K562 (cell line): ENCODE measurements around the gene SAMD8. TPM values are rescaled to one million over a fixed set of nuclear protein-coding genes. Genes with fewer than 3 reads are reported as not detected.

ENCODE experiments used
- CEBPG ChIP-seq, 3 experiments: fragments of 200-800 bp in 1 of 3; sonication (Bioruptor generic) in 1 of 3; sonication (generic) in 1 of 3; formaldehyde crosslinking in 1 of 3; IDR thresholded peaks in 2 of 3; conservative IDR thresholded peaks in 1 of 3; 2 replicates each; pipeline versions ENCODE4 v1.6.1 to v1.8.0; 2016 to 2022; ENCODE audit warnings: missing compliant biosample characterization in 2 of 3, missing genetic modification characterization in 2 of 3, mild to moderate bottlenecking in 1 of 3, missing genetic modification reagents in 1 of 3
- CHD4 ChIP-seq: fragments of 200-600 bp; sonication (generic); IDR thresholded peaks from 3 replicates; pipeline ENCODE4 v1.6.1; 2012; ENCODE audit warnings: low read depth, mild to moderate bottlenecking, mixed read lengths, low read length, inconsistent platforms; ENCODE audit not compliant: insufficient read depth, insufficient replicate concordance, poor library complexity, severe bottlenecking
- JUNB ChIP-seq: fragments of 450-650 bp; formaldehyde crosslinking; conservative IDR thresholded peaks from 2 replicates; pipeline ENCODE4 v1.4.0; 2020; ENCODE audit warnings: mild to moderate bottlenecking
- MEF2D ChIP-seq: conservative IDR thresholded peaks from 2 replicates; pipeline ENCODE4 v1.6.1; 2016; ENCODE audit warnings: low read depth, missing genetic modification characterization, missing compliant biosample characterization
- XRCC3 ChIP-seq: fragments of 450-650 bp; IDR thresholded peaks from 2 replicates; pipeline ENCODE4 v1.6.1; 2017; ENCODE audit warnings: mild to moderate bottlenecking, moderate library complexity
- ZNF12 ChIP-seq: sonication (generic); formaldehyde crosslinking; IDR thresholded peaks from 2 replicates; pipeline ENCODE4 v1.4.0; 2020; ENCODE audit warnings: mild to moderate bottlenecking, missing genetic modification reagents
- ZNF347 ChIP-seq: fragments of 450-650 bp; formaldehyde crosslinking; IDR thresholded peaks from 2 replicates; pipeline ENCODE4 v1.4.0; 2020; ENCODE audit warnings: low read depth, mild to moderate bottlenecking, moderate library complexity
- ZNF507 ChIP-seq: conservative IDR thresholded peaks from 2 replicates; pipeline ENCODE4 v1.6.1; 2017; ENCODE audit warnings: missing genetic modification characterization, missing compliant biosample characterization
- ZNF717 ChIP-seq: fragments of 250-450 bp; sonication (Bioruptor Pico); IDR thresholded peaks from 2 replicates; pipeline ENCODE4 v1.5.0; 2021
- polyA plus RNA-seq, 8 experiments: library from polyadenylated mRNA; depleted of rRNA in 4 of 8; stranded (reverse) in 5 of 8; unstranded in 3 of 8; fragments of >200 nt; fragmentation: Nextera tagmentation in 2 of 8; fragmentation: Illumina TruSeq in 1 of 8; extraction: Ambion mirVana in 2 of 8; extraction: Trizol in 1 of 8; gene quantifications; 2 replicates each; pipeline versions ENCODE4 v1.2.1 to v1.2.3, GENCODE V29; 2011 to 2014; ENCODE audit warnings: inconsistent platforms in 1 of 8, missing spikeins in 1 of 8
- total RNA-seq, 7 experiments: library from RNA; depleted of rRNA in 6 of 7; stranded (reverse); fragments of >200 nt in 6 of 7; fragmentation: Illumina TruSeq in 2 of 7; extraction: Trizol in 2 of 7; gene quantifications; 2 replicates each; pipeline versions ENCODE4 v1.2.1 to v1.2.3, GENCODE V29; 2011 to 2021; ENCODE audit warnings: low replicate concordance in 1 of 7
- TF ChIP-seq, protein P1 (sequence below): sonication (generic); formaldehyde crosslinking; IDR thresholded peaks from 2 replicates; pipeline ENCODE4 v1.8.0; 2022; ENCODE audit warnings: mild to moderate bottlenecking, missing genetic modification reagents, borderline replicate concordance
- TF ChIP-seq, protein P2 (sequence below): fragments of 450-650 bp; formaldehyde crosslinking; IDR thresholded peaks from 2 replicates; pipeline ENCODE4 v1.4.0; 2020; ENCODE audit warnings: mild to moderate bottlenecking, moderate library complexity
- TF ChIP-seq, protein P3 (sequence below): fragments of 450-650 bp; formaldehyde crosslinking; IDR thresholded peaks from 2 replicates; pipeline ENCODE4 v1.4.0; 2020; ENCODE audit warnings: mild to moderate bottlenecking, moderate library complexity

The SAMD8 gene
- total and polyA plus RNA-seq, 9 of the 15 experiments (the other 6 are each of a cell fraction or from before 2014, with no cell fraction given): 2.7 to 16.1 (median 6.2) TPM

DNA sequence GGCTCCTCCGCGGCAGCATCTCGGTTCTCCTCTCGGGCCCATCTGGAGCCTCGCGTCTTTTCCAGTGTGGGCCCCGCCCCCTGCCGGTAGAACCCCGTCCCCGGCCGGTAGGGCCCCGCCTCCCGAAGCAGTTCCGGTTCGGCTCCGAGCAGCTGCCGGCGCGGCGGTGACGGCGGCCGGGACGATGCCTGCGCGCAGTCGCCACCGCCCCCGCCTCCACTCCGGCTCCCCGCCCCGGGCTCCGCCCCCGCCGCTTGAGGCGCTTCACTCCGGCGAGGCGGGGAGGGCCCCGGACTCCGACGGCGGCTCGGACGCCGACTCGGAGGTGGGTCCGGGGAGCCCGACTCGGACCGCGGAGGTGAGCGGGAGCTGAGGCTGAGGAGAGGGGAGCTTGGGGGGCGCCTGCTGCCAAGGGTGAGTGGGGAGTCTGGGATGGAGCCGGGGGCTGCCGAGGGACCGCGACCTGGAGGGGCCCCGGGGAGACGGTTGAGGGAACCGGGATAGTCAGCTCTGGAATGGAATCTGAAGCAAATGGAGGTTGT is at the start of gene SAMD8 (continued):
- TF ChIP-seq CEBPG (CRISPR knock-in tag; IDR thresholded peaks at IDR 0.05) (no peak), CEBPG (tag; conservative IDR thresholded peaks at IDR 0.05 in 1 of 2, IDR thresholded peaks at IDR 0.05 in 1 of 2) (no peak), ZNF507 (tag) (no peak), XRCC3 (no peak), CHD4 (no peak), ZNF347 (CRISPR knock-in tag) (no peak), ZNF717 (CRISPR knock-in tag) (no peak), MEF2D (tag) (no peak), JUNB (CRISPR knock-in tag) (no peak), ZNF12 (CRISPR knock-in tag) (no peak)
- TF ChIP-seq, protein P1, sequence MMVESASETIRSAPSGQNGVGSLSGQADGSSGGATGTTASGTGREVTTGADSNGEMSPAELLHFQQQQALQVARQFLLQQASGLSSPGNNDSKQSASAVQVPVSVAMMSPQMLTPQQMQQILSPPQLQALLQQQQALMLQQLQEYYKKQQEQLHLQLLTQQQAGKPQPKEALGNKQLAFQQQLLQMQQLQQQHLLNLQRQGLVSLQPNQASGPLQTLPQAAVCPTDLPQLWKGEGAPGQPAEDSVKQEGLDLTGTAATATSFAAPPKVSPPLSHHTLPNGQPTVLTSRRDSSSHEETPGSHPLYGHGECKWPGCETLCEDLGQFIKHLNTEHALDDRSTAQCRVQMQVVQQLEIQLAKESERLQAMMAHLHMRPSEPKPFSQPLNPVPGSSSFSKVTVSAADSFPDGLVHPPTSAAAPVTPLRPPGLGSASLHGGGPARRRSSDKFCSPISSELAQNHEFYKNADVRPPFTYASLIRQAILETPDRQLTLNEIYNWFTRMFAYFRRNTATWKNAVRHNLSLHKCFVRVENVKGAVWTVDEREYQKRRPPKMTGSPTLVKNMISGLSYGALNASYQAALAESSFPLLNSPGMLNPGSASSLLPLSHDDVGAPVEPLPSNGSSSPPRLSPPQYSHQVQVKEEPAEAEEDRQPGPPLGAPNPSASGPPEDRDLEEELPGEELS (CRISPR knock-in tag): no peak
- TF ChIP-seq, protein P2, sequence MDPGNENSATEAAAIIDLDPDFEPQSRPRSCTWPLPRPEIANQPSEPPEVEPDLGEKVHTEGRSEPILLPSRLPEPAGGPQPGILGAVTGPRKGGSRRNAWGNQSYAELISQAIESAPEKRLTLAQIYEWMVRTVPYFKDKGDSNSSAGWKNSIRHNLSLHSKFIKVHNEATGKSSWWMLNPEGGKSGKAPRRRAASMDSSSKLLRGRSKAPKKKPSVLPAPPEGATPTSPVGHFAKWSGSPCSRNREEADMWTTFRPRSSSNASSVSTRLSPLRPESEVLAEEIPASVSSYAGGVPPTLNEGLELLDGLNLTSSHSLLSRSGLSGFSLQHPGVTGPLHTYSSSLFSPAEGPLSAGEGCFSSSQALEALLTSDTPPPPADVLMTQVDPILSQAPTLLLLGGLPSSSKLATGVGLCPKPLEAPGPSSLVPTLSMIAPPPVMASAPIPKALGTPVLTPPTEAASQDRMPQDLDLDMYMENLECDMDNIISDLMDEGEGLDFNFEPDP (CRISPR knock-in tag): no peak
- TF ChIP-seq, protein P3, sequence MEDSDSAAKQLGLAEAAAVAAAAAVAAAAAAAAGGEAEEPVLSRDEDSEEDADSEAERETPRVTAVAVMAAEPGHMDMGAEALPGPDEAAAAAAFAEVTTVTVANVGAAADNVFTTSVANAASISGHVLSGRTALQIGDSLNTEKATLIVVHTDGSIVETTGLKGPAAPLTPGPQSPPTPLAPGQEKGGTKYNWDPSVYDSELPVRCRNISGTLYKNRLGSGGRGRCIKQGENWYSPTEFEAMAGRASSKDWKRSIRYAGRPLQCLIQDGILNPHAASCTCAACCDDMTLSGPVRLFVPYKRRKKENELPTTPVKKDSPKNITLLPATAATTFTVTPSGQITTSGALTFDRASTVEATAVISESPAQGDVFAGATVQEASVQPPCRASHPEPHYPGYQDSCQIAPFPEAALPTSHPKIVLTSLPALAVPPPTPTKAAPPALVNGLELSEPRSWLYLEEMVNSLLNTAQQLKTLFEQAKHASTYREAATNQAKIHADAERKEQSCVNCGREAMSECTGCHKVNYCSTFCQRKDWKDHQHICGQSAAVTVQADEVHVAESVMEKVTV (CRISPR knock-in tag): no peak
